ENCODE results near the gene HAUS8.

HAUS8 gene

GRCh38 chr19:17075035-17075863 is at the start of gene HAUS8, which contains the start of gene MYO9B:
Gene HAUS8, minus strand, starts transcription at chr19:17075452. Its CDS starts 30 bp downstream, at chr19:17075422.
Gene MYO9B, plus strand, starts transcription at chr19:17075777. Its CDS starts 25,941 bp downstream, at chr19:17101718.
- Histone ChIP-seq H3K27ac (ENCODE audit: low read depth, low read length) (peak within 1 kb of the TSS; percentile 85), H3K9ac (ENCODE audit: low read length) (peak within 1 kb of the TSS; percentile 74), H3K27me3 (ENCODE audit: control insufficient read depth, insufficient read depth, low read length) (no peaks in the 10 kb centered on the region), H3K4me1 (ENCODE audit: control insufficient read depth, insufficient read depth, low read length) (peaks cover 18% of the 10 kb centered on the region), H3K4me3 (ENCODE audit: low read length) (peak within 1 kb of the TSS; percentile 93), H3K36me3 (ENCODE audit: control insufficient read depth, insufficient read depth, low read length) (peaks cover 2% of the 10 kb centered on the region)

- no peaks in the 10 kb centered on the region for H3K4me1 ChIP-seq (ENCODE audit: control insufficient read depth, insufficient read depth, low read length)
- H3K27me3 ChIP-seq (ENCODE audit: control insufficient read depth, insufficient read depth, low read length), result no peaks in the 10 kb centered on the region
- H3K27ac ChIP-seq (ENCODE audit: low read depth, low read length), result no peak overlapping the region
- peaks cover 3% of the 10 kb centered on the region for H3K36me3 ChIP-seq (ENCODE audit: control insufficient read depth, insufficient read depth, low read length)
- H3K9ac ChIP-seq (ENCODE audit: low read length), result no peak overlapping the region
- no peak overlapping the region for H3K4me3 ChIP-seq (ENCODE audit: low read length)
Observed at GRCh38 chr19:17124025-17124424, 48.8 kb upstream of the HAUS8 start.

- H3K9ac ChIP-seq (ENCODE audit: low read length), result no peak overlapping the region
- no peaks in the 10 kb centered on the region for H3K27me3 ChIP-seq (ENCODE audit: control insufficient read depth, insufficient read depth, low read length)
- H3K4me3 ChIP-seq (ENCODE audit: low read length), result no peak overlapping the region
- H3K27ac ChIP-seq (ENCODE audit: low read depth, low read length), result no peak overlapping the region
- no peaks in the 10 kb centered on the region for H3K4me1 ChIP-seq (ENCODE audit: control insufficient read depth, insufficient read depth, low read length)
- H3K36me3 ChIP-seq (ENCODE audit: control insufficient read depth, insufficient read depth, low read length), result peaks cover 3% of the 10 kb centered on the region
Observed at GRCh38 chr19:17123041-17123440, 47.8 kb upstream of the HAUS8 start.

- peaks cover 3% of the 10 kb centered on the region for H3K36me3 ChIP-seq (ENCODE audit: control insufficient read depth, insufficient read depth, low read length)
- no peak overlapping the region for H3K4me3 ChIP-seq (ENCODE audit: low read length)
- no peak overlapping the region for H3K27ac ChIP-seq (ENCODE audit: low read depth, low read length)
- H3K4me1 ChIP-seq (ENCODE audit: control insufficient read depth, insufficient read depth, low read length), result no peaks in the 10 kb centered on the region
- no peaks in the 10 kb centered on the region for H3K27me3 ChIP-seq (ENCODE audit: control insufficient read depth, insufficient read depth, low read length)
- no peak overlapping the region for H3K9ac ChIP-seq (ENCODE audit: low read length)
Observed at GRCh38 chr19:17121736-17122293, 46.6 kb upstream of the HAUS8 start.

GRCh38 chr19:17118957-17119356 is 43.7 kb upstream of the HAUS8 start:
- peaks cover 3% of the 10 kb centered on the region for H3K36me3 ChIP-seq (ENCODE audit: control insufficient read depth, insufficient read depth, low read length)
- H3K27me3 ChIP-seq (ENCODE audit: control insufficient read depth, insufficient read depth, low read length), result no peaks in the 10 kb centered on the region
- no peak overlapping the region for H3K27ac ChIP-seq (ENCODE audit: low read depth, low read length)
- H3K9ac ChIP-seq (ENCODE audit: low read length), result no peak overlapping the region
- H3K4me1 ChIP-seq (ENCODE audit: control insufficient read depth, insufficient read depth, low read length), result no peaks in the 10 kb centered on the region
- no peak overlapping the region for H3K4me3 ChIP-seq (ENCODE audit: low read length)

- Histone ChIP-seq H3K4me1 (ENCODE audit: control insufficient read depth, insufficient read depth, low read length) (no peaks in the 10 kb centered on the region), H3K36me3 (ENCODE audit: control insufficient read depth, insufficient read depth, low read length) (peaks cover 3% of the 10 kb centered on the region), H3K27ac (ENCODE audit: low read depth, low read length) (no peak overlapping the region), H3K9ac (ENCODE audit: low read length) (no peak overlapping the region), H3K27me3 (ENCODE audit: control insufficient read depth, insufficient read depth, low read length) (no peaks in the 10 kb centered on the region), H3K4me3 (ENCODE audit: low read length) (no peak overlapping the region)
Observed at GRCh38 chr19:17116996-17117702, 41.9 kb upstream of the HAUS8 start.

- Histone ChIP-seq H3K27me3 (ENCODE audit: control insufficient read depth, insufficient read depth, low read length) (no peaks in the 10 kb centered on the region), H3K9ac (ENCODE audit: low read length) (no peak overlapping the region), H3K4me3 (ENCODE audit: low read length) (no peak overlapping the region), H3K4me1 (ENCODE audit: control insufficient read depth, insufficient read depth, low read length) (no peaks in the 10 kb centered on the region), H3K27ac (ENCODE audit: low read depth, low read length) (no peak overlapping the region), H3K36me3 (ENCODE audit: control insufficient read depth, insufficient read depth, low read length) (peaks cover 15% of the 10 kb centered on the region)
Observed at GRCh38 chr19:17114414-17114831, 39.2 kb upstream of the HAUS8 start.

- peaks cover 3% of the 10 kb centered on the region for H3K4me1 ChIP-seq (ENCODE audit: control insufficient read depth, insufficient read depth, low read length)
Observed at GRCh38 chr19:17113127-17113785, 38.0 kb upstream of the HAUS8 start.

GRCh38 chr19:17112700-17113099 is 37.4 kb upstream of the HAUS8 start:
- H3K4me1 ChIP-seq (ENCODE audit: control insufficient read depth, insufficient read depth, low read length), result peaks cover 8% of the 10 kb centered on the region
- no peak overlapping the region for H3K4me3 ChIP-seq (ENCODE audit: low read length)
- H3K27me3 ChIP-seq (ENCODE audit: control insufficient read depth, insufficient read depth, low read length), result no peaks in the 10 kb centered on the region
- H3K36me3 ChIP-seq (ENCODE audit: control insufficient read depth, insufficient read depth, low read length), result peaks cover 16% of the 10 kb centered on the region
- no peak overlapping the region for H3K27ac ChIP-seq (ENCODE audit: low read depth, low read length)
- no peak overlapping the region for H3K9ac ChIP-seq (ENCODE audit: low read length)

More at GRCh38 chr19:17113127-17113785, 38.0 kb upstream of the HAUS8 start:
- Histone ChIP-seq H3K36me3 (ENCODE audit: control insufficient read depth, insufficient read depth, low read length) (peaks cover 16% of the 10 kb centered on the region), H3K27ac (ENCODE audit: low read depth, low read length) (no peak overlapping the region), H3K4me3 (ENCODE audit: low read length) (no peak overlapping the region), H3K9ac (ENCODE audit: low read length) (no peak overlapping the region), H3K27me3 (ENCODE audit: control insufficient read depth, insufficient read depth, low read length) (no peaks in the 10 kb centered on the region)

- H3K4me3 ChIP-seq (ENCODE audit: low read length), result no peak overlapping the region
- no peak overlapping the region for H3K9ac ChIP-seq (ENCODE audit: low read length)
- no peak overlapping the region for H3K27ac ChIP-seq (ENCODE audit: low read depth, low read length)
- peaks cover 13% of the 10 kb centered on the region for H3K4me1 ChIP-seq (ENCODE audit: control insufficient read depth, insufficient read depth, low read length)
- peaks cover 16% of the 10 kb centered on the region for H3K36me3 ChIP-seq (ENCODE audit: control insufficient read depth, insufficient read depth, low read length)
- H3K27me3 ChIP-seq (ENCODE audit: control insufficient read depth, insufficient read depth, low read length), result no peaks in the 10 kb centered on the region
Observed at GRCh38 chr19:17112271-17112670, 37.0 kb upstream of the HAUS8 start.

- Histone ChIP-seq H3K27ac (ENCODE audit: low read depth, low read length) (no peak overlapping the region), H3K36me3 (ENCODE audit: control insufficient read depth, insufficient read depth, low read length) (peaks cover 16% of the 10 kb centered on the region), H3K9ac (ENCODE audit: low read length) (no peak overlapping the region), H3K4me1 (ENCODE audit: control insufficient read depth, insufficient read depth, low read length) (peaks cover 14% of the 10 kb centered on the region), H3K4me3 (ENCODE audit: low read length) (no peak overlapping the region), H3K27me3 (ENCODE audit: control insufficient read depth, insufficient read depth, low read length) (no peaks in the 10 kb centered on the region)
Observed at GRCh38 chr19:17111766-17112165, 36.5 kb upstream of the HAUS8 start.

GRCh38 chr19:17110599-17110966 is 35.3 kb upstream of the HAUS8 start:
- no peaks in the 10 kb centered on the region for H3K27me3 ChIP-seq (ENCODE audit: control insufficient read depth, insufficient read depth, low read length)
- H3K4me1 ChIP-seq (ENCODE audit: control insufficient read depth, insufficient read depth, low read length), result peaks cover 14% of the 10 kb centered on the region
- H3K9ac ChIP-seq (ENCODE audit: low read length), result no peak overlapping the region
- peaks cover 19% of the 10 kb centered on the region for H3K36me3 ChIP-seq (ENCODE audit: control insufficient read depth, insufficient read depth, low read length)
- no peak overlapping the region for H3K27ac ChIP-seq (ENCODE audit: low read depth, low read length)
- H3K4me3 ChIP-seq (ENCODE audit: low read length), result no peak overlapping the region
